Central memory CD8-positive, alpha-beta T cell (primary cell): Measurements from ENCODE around the gene STK11.
"Not testable (repeated sequence)": the region's sequence is repeated elsewhere in the genome, so short reads cannot be mapped to it uniquely, and the experiment has no call there.

Experiments used
- ATAC-seq: fragments of 150-1000 bp; cut with Tn5 transposase; replicated peaks from 2 replicates; pipeline ENCODE4 v1.10.0; 2022; ENCODE audit warnings: mild to moderate bottlenecking, moderate FRiP score, moderate number of reproducible peaks; ENCODE audit not compliant: poor library complexity, severe bottlenecking; ENCODE audit errors: extremely low read depth
- DNase-seq, 2 donors: peaks; one replicate each; pipeline ENCODE4 v3.0.0; 2021; ENCODE audit warnings: low spot score in 2 of 2
- H3K27ac Mint-ChIP-seq: one replicate; pipeline ENCODE4 v1.8.0; 2022; ENCODE audit warnings: low read depth, mild to moderate bottlenecking, moderate library complexity, mixed read lengths
- H3K27me3 Mint-ChIP-seq: one replicate; pipeline ENCODE4 v1.8.0; 2022; ENCODE audit warnings: mixed read lengths
- H3K36me3 Mint-ChIP-seq: one replicate; pipeline ENCODE4 v1.8.0; 2022; ENCODE audit warnings: mild to moderate bottlenecking, moderate library complexity, mixed read lengths; ENCODE audit not compliant: insufficient read depth
- H3K4me1 Mint-ChIP-seq: one replicate; pipeline ENCODE4 v1.8.0; 2022; ENCODE audit warnings: mixed read lengths
- H3K4me3 Mint-ChIP-seq: one replicate; pipeline ENCODE4 v1.8.0; 2022; ENCODE audit warnings: mild to moderate bottlenecking, moderate library complexity, mixed read lengths
- H3K9me3 Mint-ChIP-seq: one replicate; pipeline ENCODE4 v1.8.0; 2022; ENCODE audit warnings: mixed read lengths

The STK11 gene

DNA sequence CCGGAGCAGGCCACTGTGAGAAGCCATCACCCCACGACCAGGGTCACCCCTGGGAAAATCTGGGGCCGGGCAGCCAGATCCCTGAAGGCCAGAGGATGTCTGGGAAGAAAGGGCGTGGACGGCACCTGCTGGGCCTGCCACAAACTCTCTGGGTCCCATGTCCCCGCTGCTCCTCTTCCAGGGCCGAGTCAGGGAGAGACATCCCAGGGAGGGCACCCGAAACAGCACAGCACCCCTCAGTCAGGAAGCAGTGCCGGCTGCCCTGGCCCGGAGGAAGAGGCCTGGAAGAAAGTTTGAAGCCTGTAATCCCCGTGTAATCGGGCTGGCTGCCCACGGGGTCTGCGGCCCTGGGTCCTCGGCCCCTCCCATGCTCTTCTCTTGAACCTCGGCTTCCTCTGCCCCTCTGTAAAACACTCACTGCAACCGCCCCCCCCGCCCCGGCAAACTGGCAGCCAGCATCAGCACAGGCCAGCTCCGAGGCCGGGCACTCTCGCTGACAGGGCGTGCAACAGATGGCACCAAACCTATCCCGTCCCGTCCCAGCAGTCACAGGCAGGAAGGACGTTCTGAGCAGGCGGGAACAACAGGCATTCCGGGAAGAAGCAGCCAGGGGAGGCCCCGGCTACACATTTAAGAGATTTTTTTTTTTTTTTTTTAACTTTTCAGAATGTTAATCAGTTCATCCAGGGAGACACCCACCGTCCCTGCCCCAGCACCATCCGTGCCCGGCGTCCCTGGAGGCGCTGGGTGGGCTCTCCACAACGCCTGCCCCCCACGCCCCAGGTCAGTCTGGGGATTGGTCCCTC lies 33.0 kb upstream of the STK11 start:
- no peaks in the 10 kb centered on the region for H3K27me3 Mint-ChIP-seq
- no peak for ATAC-seq
- DNase-seq: no peak

DNA sequence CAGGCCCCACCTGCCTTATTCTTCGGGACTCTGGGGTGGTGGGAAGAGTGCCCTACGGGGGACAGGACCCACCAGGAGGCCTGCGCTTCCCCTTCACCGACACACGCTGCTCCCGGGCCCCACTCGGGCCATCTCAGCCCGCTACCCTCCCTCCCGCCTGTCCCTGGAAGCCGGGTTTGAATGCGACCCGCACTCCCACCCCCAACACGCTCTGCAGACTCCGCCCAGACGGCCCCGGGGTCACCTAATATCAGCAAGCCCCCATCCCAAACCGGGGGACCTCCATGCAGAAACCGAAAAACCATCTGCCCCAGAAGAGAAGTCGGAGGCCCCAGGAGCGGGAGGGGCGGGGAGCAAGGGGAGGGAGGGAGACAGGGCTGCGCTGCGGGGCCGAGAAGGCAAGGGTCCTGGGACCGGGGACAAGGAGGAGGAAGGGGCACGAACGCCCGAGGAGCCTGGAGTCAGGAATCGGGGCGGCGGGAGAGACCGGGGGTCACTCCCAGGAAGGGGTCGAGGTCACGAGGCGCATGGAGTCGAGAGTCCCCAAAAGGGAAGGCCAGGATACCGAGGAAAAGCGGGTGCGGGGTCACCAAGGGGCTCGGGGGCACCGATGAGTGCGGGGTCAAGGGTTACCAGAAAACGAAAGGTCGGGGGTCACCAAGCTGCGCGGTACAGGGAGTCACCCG lies 32.3 kb upstream of the STK11 start:
- DNase-seq (no peak), ATAC-seq (peak; percentile 39)
- peak overlapping the region; percentile 95 for H3K27ac Mint-ChIP-seq

More for the DNA sequence above, 33.0 kb upstream of the STK11 start:
- Mint-ChIP-seq H3K4me1 (peaks cover 33% of the 10 kb centered on the region), H3K36me3 (peaks cover 24% of the 10 kb centered on the region), H3K27ac (peak overlapping the region; percentile 95), H3K4me3 (peak overlapping the region; percentile 85), H3K9me3 (no peaks in the 10 kb centered on the region)

DNA sequence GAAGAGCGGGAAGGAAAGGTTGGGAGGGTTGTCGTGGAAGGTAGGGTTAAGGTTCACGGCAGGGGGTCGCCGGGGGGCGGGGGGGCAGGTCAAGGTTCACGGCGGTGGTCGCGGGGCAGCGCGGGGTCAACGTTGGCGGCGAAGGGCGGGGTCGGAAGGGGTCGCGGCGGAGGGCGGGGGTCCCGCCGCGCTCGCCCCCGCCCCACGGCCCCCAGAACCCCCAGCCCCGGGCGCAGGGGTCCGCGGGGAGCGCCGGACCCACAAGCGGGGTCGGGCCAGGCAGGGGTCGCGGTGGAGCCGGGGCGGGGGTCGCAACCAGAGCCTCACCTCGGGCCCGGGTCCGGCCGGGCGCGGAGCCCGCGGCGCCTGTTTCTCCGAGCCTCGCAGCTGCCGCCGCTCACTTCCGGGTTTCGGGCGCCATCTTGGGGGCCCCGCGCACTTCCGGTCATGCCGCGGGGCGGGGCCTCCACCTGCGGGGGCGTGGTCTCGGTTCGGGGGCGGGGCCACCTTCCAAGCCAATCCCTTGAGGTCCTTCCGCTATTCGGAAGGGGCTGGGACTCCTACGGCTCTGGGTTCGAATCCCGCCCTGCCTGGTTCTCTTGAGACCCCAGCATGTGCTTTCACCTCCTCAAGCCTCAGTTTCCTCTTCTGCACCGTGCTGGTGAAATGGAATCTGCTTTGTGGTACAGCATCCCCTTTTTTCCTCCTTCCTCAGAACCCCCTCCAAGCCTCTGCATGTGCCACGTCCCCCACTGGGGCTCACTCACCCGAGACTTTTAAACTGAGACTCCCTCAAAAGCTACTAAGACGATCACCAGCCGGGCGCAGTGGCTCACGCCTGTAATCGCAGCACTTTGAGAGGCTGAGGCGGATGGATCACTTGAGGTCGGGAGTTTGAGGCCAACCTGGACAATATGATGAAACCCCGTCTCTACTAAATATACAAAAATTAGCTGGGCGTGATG lies 31.5 kb upstream of the STK11 start, which contains the start of gene SBNO2:
Gene SBNO2, minus strand, starts transcription at position 424 of the 965 bp plus-strand sequence. CDS start 19,992 bp downstream, outside the sequence.
- peak within 1 kb of the TSS; percentile 95 for H3K27ac Mint-ChIP-seq
- no peaks in the 10 kb centered on the region for H3K27me3 Mint-ChIP-seq
- H3K36me3 Mint-ChIP-seq: peaks cover 24% of the 10 kb centered on the region
- ATAC-seq (peak; percentile 85), DNase-seq (peak; percentile 86 to 95)
- peak within 1 kb of the TSS; percentile 85 for H3K4me3 Mint-ChIP-seq
- H3K9me3 Mint-ChIP-seq: no peaks in the 10 kb centered on the region
- peaks cover 33% of the 10 kb centered on the region for H3K4me1 Mint-ChIP-seq

More for the DNA sequence above, 32.3 kb upstream of the STK11 start:
- Mint-ChIP-seq H3K27me3 (no peaks in the 10 kb centered on the region), H3K9me3 (no peaks in the 10 kb centered on the region), H3K4me1 (peaks cover 33% of the 10 kb centered on the region), H3K4me3 (peak overlapping the region; percentile 85), H3K36me3 (peaks cover 24% of the 10 kb centered on the region)

DNA sequence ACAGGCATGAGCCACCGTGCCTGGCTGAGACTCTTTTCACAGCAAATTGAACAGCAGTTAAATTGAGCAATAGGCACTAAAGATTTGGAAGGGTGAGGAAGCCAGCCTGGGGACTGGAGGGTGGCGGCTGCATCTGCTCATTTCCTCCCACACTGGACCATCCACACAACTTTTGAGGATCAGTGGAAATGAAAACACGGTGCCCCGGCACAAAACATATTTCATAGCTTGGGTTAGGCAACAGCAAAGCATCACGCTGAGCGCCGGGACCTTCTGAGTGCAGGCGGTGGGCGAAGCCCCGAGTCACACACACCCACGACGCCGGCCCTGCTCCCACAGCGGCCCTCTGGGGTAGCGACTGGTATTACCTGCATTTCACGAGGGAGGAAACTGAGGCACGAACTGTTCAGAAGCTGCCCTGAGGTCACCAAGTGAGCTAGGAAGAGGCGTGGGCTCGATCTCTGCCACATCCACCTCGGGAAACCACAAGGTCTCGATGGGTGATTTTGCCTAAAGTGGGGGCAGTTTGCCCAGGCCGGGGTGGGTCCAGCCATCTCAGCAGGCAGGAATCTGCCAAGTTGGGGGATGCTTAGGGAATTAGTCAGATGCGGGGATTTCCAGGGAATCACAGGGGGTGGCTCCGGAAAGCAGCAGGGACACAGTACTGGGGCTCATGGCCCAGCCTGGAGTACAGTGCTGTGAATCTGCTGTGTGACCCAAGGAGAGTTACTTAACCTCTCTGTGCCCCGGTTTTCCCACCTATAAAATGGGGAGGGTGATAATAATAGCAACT lies 28.1 kb upstream of the STK11 start:
- H3K27me3 Mint-ChIP-seq: peaks cover 25% of the 10 kb centered on the region
- H3K4me3 Mint-ChIP-seq: no peak overlapping the region
- DNase-seq: no peak
- peaks cover 13% of the 10 kb centered on the region for H3K36me3 Mint-ChIP-seq
- peaks cover 25% of the 10 kb centered on the region for H3K4me1 Mint-ChIP-seq
- H3K27ac Mint-ChIP-seq: no peak overlapping the region
- no peaks in the 10 kb centered on the region for H3K9me3 Mint-ChIP-seq
- ATAC-seq: no peak

DNA sequence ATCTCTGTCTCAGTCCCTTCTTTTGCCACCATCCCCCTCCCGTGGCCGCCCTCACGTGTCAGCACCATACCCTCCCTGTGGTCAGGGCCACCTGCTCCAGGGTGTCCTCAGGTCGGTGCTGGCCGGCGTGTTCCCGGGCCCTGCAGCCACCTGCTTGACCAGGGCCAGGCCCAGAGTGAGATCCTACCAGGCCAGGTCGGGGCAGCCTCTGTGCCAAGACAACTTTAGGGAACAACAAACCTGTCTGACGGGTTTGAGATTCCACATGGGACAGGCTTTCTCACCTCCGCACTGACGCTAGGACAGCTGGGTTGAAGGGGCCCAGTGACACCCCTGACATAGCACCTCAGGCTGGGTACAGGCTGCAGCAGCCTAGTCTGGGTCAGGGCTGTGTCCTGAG lies 24.0 kb upstream of the STK11 start:
- Mint-ChIP-seq H3K4me3 (no peak overlapping the region), H3K9me3 (no peaks in the 10 kb centered on the region), H3K36me3 (no peaks in the 10 kb centered on the region), H3K27me3 (peaks cover 25% of the 10 kb centered on the region), H3K4me1 (peaks cover 13% of the 10 kb centered on the region), H3K27ac (no peak overlapping the region)
- DNase-seq: no peak
- no peak for ATAC-seq

DNA sequence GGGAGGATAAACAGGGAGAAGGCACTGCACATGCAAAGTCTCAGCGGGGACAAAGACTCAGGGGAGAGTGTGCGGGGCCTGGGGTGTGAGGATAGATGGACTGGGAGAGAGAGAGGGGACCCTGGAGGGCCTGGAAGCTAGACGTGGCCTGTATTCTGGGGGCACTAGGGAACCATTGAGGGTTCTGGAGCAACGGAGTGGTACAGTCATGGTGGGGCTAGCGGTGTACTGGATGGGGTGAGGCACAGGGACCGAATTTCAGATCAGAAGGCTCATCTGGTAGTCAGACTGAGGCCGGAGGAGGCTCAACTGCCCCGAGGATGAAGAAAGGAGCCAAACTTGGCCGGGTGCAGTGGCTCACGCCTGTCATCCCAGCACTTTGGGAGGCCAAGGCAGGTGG lies 23.5 kb upstream of the STK11 start:
- H3K36me3 Mint-ChIP-seq: no peaks in the 10 kb centered on the region
- H3K27ac Mint-ChIP-seq: no peak overlapping the region
- H3K27me3 Mint-ChIP-seq: peaks cover 25% of the 10 kb centered on the region
- H3K9me3 Mint-ChIP-seq: no peaks in the 10 kb centered on the region
- DNase-seq (no peak), ATAC-seq (no peak)
- no peak overlapping the region for H3K4me3 Mint-ChIP-seq
- peaks cover 13% of the 10 kb centered on the region for H3K4me1 Mint-ChIP-seq

DNA sequence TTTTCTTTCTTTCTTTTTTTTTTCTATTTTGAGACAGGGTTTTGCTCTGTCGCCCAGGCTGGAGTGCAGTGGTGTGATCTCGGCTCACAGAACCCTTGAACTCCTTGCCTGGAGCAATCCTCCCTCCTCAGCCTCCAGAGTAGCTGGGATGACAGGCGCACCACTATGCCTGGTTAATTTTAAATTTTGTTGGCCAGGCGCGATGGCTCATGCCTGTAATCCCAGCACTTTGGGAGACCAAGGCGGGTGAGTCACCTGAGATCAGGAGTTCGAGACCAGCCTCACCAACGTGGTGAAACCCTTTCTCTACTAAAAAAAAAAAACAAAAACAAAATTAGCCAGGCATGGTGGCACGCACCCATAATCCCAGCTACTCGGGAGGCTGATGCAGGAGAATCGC lies 22.9 kb upstream of the STK11 start:
- Mint-ChIP-seq H3K36me3 (no peaks in the 10 kb centered on the region), H3K27ac (no peak overlapping the region), H3K27me3 (peaks cover 25% of the 10 kb centered on the region), H3K4me3 (no peak overlapping the region), H3K4me1 (peaks cover 13% of the 10 kb centered on the region), H3K9me3 (no peaks in the 10 kb centered on the region)
- no peak for DNase-seq
- no peak for ATAC-seq

DNA sequence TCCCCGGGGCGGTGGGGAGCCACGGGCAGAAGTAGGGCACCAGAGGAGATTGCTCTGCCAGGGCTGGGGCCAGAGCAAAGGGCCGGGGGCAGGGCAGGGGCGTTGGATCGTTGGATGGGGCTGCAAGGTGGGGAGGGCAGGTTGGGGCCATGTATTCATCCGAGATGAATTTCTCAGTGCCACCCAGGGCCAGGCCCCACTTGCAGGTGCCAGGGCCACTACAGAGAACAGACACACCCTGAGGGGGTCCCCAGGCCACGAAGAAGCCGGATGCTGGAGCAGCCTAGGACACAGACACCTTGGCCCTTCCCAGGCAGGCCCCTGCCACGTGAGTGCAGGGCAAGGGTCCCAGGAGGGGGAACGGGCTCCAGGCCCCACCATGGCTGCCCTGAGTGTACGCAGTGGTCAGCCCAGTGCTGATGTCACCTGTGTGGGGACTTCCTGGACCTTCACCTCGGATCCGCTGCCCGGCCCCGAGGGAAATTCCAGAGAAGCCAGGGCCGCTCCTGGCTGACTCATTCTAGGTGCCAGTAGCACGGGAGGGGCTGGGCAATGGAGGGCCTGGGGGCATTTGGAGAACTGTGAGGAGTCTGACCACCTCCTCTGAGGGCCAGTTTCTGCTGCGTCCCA lies 21.9 kb upstream of the STK11 start:
- no peak for ATAC-seq
- no peaks in the 10 kb centered on the region for H3K36me3 Mint-ChIP-seq

DNA sequence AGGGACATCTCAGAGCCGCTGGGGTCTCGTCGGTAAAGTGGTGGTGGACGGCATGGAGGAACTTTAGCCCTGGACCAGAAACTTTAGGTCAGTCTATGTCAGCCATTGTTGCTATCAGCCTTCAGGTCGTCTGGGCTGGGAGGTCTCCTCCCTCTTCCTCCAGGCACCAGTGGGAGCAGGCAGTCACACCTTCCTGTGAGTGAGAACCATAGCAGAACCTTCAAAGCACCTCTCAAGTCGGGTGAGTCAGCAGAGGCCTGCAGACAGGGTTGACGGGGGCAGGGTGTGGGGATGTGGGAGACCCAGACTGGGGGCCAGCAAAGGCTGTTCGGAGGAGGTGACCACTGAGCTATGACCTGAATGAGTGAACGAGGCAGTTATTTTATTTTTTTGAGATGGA lies 16.2 kb upstream of the STK11 start:
- Mint-ChIP-seq H3K4me1 (peaks cover 24% of the 10 kb centered on the region), H3K36me3 (peaks cover 6% of the 10 kb centered on the region), H3K4me3 (peak overlapping the region; percentile 57), H3K27me3 (no peaks in the 10 kb centered on the region), H3K27ac (peak overlapping the region; percentile 80), H3K9me3 (no peaks in the 10 kb centered on the region)
- ATAC-seq (peak; percentile 92), DNase-seq (peak in 1 of 2 donors; percentile 51)

More for the DNA sequence above, 21.9 kb upstream of the STK11 start:
- peaks cover 25% of the 10 kb centered on the region for H3K27me3 Mint-ChIP-seq
- no peak overlapping the region for H3K27ac Mint-ChIP-seq
- no peak overlapping the region for H3K4me3 Mint-ChIP-seq
- DNase-seq: no peak
- H3K9me3 Mint-ChIP-seq: no peaks in the 10 kb centered on the region
- peaks cover 13% of the 10 kb centered on the region for H3K4me1 Mint-ChIP-seq

DNA sequence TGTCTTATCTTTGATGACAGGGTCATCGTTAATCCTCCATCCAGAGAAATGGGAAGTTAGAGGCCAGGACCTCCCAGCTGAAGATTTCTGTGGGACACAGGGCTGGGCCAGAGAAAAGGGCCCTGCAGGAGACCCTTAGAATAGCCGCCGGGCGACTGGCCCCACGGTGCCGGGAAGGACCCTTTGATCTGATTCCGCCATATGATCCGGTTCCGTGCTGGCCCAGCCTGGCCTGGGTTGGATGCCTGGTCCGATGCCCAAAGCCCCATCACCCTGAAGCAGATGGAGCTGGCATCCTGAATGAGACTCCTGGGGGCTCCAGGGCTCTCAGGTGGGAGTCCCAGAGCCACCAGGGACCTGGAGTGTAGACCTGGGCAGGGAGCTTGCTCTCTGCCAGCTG lies 6.0 kb upstream of the STK11 start:
- H3K36me3 Mint-ChIP-seq: peaks cover 1% of the 10 kb centered on the region
- H3K9me3 Mint-ChIP-seq: no peaks in the 10 kb centered on the region
- no peak overlapping the region for H3K4me3 Mint-ChIP-seq
- DNase-seq (no peak), ATAC-seq (no peak)
- no peaks in the 10 kb centered on the region for H3K27me3 Mint-ChIP-seq
- H3K4me1 Mint-ChIP-seq: peaks cover 10% of the 10 kb centered on the region
- no peak overlapping the region for H3K27ac Mint-ChIP-seq

DNA sequence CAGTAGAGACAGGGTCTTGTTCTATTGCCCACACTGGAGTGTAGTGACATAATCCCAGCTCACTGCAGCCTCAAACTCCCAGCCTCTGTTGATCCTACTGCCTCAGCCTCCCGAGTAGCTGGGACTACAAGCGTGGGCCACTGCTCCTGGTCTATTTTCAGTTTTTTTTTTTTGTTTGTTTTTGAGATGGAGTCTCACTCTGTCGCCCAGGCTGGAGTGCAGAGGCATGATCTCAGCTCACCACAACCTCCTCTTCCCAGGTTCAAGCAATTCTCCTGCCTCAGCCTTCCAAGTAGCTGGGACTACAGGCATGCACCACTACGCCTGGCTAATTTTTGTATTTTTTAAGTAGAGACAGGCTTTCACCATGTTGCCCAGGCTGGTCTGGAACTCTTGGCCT lies 5.0 kb upstream of the STK11 start:
- H3K4me3 Mint-ChIP-seq, H3K27ac Mint-ChIP-seq, H3K36me3 Mint-ChIP-seq, DNase-seq, ATAC-seq, H3K9me3 Mint-ChIP-seq, H3K4me1 Mint-ChIP-seq, H3K27me3 Mint-ChIP-seq: not testable (repeated sequence)
